ENCODE data around the gene SV2B.
"Not testable (repeated sequence)": the region's sequence is repeated elsewhere in the genome, so short reads cannot be mapped to it uniquely, and the experiment has no call there.

SV2B gene, protein sequence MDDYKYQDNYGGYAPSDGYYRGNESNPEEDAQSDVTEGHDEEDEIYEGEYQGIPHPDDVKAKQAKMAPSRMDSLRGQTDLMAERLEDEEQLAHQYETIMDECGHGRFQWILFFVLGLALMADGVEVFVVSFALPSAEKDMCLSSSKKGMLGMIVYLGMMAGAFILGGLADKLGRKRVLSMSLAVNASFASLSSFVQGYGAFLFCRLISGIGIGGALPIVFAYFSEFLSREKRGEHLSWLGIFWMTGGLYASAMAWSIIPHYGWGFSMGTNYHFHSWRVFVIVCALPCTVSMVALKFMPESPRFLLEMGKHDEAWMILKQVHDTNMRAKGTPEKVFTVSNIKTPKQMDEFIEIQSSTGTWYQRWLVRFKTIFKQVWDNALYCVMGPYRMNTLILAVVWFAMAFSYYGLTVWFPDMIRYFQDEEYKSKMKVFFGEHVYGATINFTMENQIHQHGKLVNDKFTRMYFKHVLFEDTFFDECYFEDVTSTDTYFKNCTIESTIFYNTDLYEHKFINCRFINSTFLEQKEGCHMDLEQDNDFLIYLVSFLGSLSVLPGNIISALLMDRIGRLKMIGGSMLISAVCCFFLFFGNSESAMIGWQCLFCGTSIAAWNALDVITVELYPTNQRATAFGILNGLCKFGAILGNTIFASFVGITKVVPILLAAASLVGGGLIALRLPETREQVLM

DNA sequence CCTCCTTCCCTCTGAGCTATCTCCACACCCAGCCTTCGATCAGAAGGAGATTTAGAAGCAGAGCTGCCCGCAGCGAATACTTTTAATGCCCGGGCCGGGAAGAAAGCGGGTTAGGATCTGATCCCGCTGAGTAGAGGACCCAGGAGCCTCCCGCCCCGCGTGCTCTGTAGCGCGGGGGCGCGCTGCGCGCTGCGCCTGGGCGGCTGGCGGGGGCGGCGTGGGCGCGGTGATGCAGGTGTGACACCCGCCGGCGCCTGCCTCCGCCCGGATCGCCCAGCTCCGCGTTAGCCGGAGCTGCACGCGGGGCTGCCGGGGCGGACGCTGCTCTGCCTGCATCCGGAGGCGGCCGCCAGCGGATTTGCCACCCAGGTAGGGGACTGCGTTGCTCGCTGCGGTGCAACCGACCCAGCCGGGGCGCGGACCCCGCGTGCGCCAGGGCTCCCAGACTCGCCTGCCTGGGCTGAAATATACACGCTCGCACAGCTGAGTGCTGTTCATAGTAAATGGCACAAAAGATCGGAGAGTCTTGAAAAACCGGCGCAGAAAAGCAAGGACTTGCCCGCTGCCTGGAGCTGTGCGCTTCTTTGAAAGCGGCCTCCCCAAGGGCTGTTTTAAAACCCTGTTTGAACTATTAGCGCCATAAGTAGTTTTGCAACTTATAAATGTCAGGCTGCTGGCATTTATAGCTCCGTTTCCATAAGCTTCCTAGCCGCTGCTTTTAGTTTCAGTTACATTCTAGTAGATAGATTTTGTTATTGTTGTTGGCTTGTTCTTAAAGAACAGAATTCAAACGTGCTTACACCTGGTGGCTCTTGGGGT is at the start of gene SV2B:
SV2B (plus strand) TSS at position 263 of the 819 bp plus-strand sequence. CDS start 126,007 bp downstream, outside the sequence.
- DNase-seq (ENCODE audit: low read depth in 2 of 2): peak in 1 of 2 donors; percentile 35

DNA sequence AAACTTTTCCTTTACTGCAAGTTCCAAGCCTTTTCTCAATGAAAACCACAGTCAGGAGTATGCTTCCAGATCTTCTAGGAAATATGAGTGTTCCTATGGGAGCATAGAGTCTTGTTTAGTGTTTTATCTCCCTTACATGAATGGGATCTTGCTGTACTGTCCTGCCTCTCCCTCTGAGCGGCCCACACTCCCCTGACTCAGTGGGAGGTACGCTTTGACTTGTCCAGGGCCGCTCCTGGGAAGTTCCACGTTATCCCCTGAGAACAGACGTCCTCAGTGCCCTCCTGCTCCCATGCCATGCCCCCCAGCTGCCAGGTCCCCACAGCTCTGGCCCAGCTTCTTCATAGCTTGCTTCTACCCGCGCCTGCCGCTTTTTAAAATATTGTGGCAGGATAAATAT is 48.8 kb upstream of the SV2B start:
- no peak for DNase-seq (ENCODE audit: low read depth in 2 of 2)

DNA sequence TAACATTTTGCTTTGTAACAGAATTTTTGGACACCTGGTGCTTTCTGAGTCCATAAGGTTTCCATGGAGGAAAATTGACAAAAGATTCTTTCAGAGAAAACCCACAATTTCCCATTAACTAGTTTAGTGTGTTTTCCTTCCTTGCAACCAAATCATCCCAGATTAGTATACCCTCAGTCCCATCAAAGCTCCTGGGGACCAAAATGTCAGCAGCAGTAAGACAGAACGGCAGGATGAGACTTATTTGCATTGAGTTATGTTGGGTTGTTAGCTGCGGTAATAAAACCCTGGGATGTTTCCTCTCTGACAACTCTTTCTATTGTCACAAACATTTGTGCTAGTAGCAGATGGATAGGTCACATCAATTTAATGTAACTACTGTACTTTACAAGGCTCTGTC is 45.2 kb upstream of the SV2B start:
- DNase-seq (ENCODE audit: low read depth in 2 of 2): no peak

DNA sequence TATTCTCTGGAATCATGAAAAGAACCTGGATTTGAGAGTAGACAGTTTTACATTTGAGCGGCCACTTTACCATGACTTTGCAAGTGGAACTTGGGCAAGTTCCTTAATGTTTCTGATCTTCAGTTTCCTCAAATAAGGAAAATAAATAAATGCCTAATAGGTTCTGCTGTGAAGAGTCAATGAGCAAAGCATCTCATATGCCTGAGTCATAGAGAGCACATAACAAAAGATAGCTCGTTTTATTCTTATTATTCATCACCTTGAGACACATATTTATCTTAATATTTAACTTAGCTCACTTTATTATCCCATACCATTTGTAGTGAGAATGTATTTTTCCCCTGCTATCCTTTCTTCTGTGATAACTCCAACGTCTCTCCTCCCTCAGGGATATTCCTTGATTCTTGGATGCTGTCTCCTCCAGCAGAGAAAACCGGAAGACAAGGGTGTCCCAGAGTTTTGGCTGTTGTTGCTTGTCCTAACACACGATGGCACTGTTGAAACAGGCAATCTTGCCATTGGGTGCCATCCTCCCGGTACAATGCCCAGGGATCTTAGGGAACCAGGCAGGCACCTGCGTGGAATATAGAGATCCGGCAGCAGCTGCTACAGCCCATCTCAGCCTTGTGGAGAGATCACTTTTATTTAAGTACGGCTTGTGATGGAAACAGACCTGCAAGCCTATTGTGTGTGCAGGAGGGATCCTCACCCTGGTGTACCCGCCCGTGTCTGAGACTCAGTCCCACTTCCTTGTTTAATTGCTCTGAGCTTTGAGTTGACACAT is 44.3 kb upstream of the SV2B start:
- no peak for DNase-seq (ENCODE audit: low read depth in 2 of 2)

DNA sequence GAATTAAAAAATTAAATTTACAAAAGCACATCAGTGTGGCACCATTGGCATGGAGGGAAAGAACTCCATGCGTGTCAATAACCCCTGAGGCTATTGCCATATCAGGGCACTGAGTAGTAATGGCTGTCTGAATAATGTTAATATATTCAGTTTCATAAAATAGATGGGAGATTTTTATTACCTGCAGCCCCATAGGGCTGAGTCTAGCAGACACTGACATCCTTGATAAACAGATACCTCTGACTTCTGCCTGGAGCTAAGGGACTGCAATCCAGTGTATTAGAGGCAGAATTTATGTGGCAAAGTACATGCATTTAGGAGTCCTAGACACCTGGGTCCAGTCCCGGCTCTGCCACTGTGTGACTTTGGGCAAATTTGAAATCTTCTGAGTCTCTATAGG is 38.8 kb upstream of the SV2B start:
- no peak for DNase-seq (ENCODE audit: low read depth in 2 of 2)

DNA sequence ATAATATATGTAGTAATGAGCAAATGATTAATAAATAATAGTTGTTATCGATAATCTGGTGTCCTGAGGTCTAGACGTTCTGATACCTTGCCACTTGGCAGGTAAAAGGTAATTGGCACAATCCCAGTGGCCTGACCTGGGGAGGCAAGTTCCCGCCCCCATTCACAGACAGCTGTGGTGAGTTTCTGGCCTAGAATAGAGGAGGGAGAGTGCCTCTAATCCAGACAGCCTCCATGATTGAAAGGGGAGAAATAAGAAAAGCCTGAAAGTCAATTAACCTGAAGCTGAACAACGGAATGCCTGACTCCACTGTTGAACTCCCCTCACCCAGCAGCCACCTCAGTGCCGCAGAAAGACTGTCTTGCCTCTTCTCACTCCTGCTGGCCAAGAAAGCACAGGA is 38.1 kb upstream of the SV2B start:
- DNase-seq (ENCODE audit: low read depth in 2 of 2): no peak

DNA sequence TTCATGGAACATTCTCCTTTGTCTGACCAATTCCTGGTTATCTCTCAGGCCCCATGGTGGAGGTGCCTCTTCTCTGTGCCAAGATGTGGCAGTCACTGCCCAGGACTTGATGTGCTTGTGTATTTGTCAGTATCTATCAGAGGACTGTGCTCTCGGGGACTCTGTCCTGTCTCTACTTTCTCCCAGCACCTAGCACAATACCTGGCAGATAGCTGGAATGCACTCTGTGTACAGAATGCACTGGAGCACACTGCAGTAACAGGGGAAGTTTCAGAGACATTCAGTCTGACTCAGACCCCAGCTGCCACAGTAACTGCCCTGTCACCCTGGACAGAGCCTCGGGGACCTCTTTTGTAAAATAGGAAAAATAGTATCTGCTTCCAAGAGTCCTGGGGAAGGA is 34.6 kb upstream of the SV2B start:
- no peak for DNase-seq (ENCODE audit: low read depth in 2 of 2)

DNA sequence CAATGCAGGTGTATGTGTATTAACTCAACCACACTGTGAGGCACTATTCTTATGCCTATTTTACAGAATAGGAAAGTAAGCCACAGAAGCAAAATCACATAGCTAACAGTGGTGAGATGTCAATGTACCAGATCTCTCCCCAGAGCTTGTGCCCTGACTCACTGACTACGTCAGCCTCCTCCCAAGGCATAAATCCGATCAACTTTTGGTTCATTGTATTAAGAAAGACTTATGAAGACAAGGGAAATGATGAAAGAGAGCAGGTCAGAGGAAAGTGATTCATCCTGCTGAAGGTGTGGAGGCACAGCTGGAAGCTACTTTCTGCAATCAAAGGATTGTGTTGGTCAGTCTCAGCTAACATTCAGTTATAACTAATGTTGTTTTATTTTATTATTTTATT is 33.0 kb upstream of the SV2B start:
- DNase-seq (ENCODE audit: low read depth in 2 of 2): no peak

DNA sequence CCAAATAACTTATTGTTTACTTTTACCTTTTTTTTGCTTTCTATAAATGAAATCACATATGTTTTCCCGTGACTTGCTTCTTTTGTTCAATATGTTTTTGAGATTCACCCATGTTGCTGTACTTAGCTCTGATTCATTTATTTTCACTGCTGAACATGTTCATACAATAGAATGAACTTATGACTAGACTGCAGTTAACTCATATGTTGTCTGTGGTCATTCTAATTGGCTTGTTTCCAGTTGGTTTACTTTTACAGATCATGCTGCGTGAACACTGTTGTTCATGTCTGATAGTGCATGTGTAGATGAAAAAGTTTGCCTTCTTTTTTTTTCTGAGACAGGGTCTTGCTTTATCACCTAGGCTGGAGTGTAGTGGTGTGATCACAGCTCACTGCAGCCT is 31.6 kb upstream of the SV2B start:
- no peak for DNase-seq (ENCODE audit: low read depth in 2 of 2)

DNA sequence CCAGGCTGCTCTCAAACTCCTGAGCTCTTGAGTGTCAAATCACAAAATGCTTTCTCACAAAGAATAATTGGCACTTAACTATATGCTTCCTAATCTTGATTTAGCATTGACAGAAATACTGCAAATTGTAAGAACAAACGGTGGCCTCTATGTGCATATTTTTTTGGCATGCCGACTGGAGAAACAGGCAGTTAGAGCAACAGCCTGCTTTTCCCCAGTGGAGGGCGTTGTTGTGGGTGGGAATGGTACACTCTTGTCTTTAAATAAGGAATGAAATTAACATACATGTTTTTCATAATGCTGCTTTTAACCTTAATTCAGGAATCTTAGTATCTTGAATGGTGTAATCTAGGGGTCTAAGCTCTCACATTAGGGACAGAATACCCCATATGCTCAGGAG is 31.1 kb upstream of the SV2B start:
- DNase-seq (ENCODE audit: low read depth in 2 of 2): no peak

DNA sequence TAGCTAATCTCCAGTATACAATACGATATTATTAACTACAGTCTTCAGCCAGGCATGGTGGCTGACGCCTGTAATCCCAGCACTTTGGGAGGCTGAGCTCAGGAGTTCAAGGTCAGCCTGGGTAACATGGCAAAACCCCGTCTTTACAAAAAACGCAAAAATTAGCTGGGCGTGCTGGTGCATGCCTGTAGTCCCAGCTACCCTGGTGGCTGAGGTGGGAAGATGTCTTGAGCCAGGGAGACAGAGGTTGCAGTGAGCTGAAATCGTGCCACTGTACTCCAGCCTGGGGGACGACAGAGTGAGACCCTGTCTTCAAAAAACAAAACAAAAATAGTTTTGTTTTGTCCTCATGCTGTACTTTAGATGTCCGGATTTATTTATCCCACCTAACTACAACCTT is 29.2 kb upstream of the SV2B start:
- DNase-seq (ENCODE audit: low read depth in 2 of 2): no peak

DNA sequence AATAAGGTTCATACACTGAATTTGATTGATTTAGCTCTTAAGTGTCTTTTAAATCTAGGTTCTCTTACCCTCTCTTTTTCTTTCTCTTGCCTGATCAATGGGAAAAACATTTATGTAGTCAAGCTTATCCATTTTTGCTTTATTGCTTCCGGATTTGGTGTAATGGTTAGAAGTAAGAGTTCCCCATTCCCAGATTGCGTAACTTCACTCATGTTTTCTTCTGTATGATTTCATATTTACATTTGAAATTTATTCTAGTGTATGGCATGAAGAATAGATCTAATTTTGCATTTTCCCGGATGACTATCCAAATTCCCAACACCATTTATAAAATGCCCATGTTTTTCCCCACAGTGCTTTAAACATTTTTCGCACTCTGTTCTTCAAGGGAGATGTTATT is 27.9 kb upstream of the SV2B start:
- no peak for DNase-seq (ENCODE audit: low read depth in 2 of 2)

DNA sequence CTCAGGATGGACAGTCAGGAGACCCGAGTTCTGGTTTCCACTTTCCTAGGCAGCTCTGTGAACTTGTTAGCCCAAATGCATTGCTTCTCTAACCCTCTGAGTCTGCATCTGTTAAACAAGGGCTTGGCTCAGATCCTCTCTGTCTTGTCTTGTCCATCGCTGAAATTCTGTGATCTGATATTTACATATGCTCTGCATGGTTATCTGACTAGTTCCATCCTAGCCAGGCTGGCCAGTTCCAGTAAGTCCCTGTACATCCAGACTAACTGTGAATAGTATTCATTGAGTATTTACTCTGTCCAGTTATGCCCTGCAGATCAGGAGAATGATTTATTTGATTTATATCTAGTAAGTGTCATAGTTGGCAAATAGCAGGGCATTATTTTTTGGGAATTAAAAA is 27.0 kb upstream of the SV2B start:
- no peak for DNase-seq (ENCODE audit: low read depth in 2 of 2)

DNA sequence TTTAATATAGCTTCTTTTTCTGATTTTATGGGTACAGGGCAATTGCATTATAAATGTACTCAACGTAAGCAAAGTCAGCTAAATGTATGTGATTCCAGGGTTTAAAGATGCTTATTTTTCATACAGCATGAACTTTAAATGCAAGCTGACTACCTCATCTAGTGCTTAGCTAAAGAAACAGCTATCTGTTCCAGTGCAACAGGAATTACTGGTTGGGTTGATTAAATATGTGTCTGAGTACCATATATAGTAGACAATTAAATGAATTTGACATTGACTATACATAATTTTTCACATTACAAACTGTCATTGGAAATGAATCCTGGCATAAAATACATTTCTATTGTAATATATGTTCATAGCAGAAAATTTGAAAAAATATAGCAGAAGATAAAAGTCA is 26.3 kb upstream of the SV2B start:
- no peak for DNase-seq (ENCODE audit: low read depth in 2 of 2)

DNA sequence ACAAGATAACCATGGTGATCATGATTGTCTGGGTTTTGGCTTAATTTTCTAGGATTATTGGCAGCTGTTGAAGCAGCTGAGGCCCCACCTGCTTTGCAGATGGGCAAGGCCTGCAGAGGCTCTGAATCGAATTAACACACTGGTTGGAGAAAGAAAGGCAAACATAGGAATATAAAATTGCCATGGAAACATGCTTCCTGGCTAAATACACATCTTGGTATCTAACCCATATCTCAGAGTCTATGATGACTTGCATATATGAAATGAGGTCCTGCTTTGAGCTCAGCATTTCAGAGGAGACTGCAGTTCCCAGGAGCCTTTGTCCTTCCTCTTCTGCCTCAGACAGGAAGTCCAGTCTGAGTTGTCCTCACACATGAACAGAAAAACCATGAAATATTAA is 24.3 kb upstream of the SV2B start:
- DNase-seq (ENCODE audit: low read depth in 2 of 2): no peak

DNA sequence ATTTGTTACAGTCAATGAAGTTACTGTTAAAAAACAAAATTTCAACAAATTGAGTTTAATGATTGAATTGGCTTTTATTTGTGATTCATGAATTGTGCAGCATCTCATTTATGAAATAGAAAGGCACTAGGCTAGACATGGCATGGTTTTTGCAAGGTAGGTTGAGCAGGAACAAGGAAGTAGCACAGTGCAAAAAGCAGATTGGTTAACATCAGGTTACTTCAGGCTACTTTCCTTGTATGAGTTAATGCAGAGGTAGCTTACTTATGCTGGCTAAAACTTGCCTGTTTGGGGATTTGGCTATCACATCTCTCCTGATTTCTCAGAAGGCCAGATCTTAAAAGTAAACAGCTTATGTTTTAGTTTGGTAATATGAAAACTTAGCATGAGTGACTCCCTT is 23.0 kb upstream of the SV2B start:
- DNase-seq (ENCODE audit: low read depth in 2 of 2): no peak

DNA sequence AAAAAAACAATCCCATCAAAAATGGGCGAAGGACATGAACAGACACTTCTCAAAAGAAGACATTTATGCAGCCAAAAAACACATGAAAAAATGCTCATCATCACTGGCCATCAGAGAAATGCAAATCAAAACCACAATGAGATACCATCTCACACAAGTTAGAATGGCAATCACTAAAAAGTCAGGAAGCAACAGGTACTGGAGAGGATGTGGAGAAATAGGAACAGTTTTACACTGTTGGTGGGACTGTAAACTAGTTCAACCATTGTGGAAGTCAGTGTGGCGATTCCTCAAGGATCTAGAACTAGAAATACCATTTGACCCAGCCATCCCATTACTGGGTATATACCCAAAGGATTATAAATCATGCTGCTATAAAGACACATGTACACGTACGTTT is 6.2 kb upstream of the SV2B start:
- not testable (repeated sequence) for DNase-seq (ENCODE audit: low read depth in 2 of 2)

DNA sequence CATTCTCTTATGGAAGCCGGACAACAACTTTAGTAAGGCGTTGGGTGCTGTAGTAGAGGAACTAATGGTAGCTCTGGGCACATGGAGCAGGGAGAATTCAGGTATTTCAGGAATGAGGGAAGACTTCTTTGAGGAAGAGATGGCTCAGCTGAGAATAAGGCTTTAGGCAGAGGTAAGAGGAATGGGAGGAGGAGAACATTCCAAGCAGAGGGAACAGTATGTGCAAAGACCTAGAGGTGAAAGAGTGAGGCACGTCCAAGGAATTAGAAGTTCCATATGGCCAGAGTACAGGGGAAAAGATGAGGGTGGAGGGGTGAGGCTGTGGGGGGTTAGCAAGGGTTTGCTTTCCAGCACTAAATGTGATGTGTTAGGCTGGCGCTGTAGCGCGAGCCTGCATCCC is 1.6 kb upstream of the SV2B start:
- no peak for DNase-seq (ENCODE audit: low read depth in 2 of 2)

DNA sequence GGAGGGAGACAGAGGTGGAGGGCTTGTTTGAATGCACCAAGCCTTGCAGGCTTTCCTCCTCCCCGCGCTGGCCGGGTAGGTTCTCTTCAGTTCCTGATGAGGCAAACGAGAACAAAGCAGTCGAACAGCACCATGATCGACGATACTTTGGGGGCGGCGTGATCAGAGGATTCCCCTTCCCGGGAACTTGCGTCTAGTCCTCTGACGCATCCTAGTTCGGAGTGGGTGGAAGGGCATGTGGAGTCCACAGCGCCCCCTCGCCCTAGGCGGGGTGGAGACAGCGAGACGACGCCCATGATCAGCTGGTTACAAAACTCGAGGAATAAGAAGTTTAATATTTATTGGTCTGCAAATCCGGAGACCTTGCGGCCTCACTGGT is 452 bp upstream of the SV2B start:
- DNase-seq (ENCODE audit: low read depth in 2 of 2): peak; percentile 33 to 36

DNA sequence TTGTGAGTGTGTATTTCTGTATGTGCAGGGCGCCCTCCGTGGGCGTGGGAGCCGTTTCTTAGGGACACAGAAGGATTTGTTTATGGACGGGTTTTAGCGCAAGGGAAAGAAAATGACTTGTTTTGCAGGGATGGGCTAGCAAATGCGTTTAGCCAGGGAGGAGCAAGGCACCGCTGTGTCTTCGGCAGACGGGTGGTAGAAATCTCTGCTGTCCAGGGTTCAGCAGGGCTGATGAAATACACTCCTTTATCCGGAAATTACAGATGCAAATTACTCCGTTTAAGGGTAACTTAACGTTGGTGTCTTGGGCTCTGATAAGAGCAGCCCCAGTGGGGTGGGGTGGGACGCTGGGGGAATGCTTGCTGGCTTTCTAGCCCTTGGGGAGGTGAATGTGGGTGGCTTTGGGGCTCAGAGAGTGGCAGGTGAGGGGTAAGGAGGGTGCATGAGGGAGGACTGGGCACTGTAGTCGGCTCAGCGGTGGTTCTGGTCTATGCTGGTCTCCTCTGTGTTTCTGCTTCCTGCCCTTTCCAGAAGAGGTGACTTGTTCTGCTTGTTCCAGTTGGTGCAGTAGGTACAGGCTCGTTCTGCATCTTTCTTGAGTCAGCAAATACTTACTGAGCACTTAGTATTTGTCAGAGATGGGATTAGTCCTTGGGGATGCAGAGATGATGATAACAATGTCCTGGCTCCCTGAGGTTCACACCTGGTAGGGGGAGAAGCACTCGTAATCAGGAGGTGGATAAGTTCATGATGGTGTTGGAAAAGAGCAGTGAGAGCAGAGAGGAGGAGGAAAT is 954 bp downstream of the SV2B start:
- no peak for DNase-seq (ENCODE audit: low read depth in 2 of 2)

DNA sequence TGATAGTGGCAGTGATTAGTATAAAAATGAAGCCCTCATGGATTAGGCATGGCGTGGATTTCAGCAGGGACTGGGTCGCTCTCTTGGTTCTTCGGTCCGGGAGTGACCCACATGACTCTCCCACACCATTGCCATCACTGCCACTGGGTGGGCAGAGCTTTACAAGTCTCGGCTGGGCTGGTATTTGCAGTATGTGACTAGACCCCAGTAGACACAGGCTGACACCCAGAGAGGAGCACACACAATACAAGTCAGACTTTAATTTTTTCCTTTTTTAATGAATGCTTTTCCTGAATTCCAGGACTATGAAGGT is 1.5 kb downstream of the SV2B start:
- DNase-seq (ENCODE audit: low read depth in 2 of 2): no peak

Measured in stimulated activated CD8-positive, alpha-beta memory T cell treated with anti-CD3 and anti-CD28 coated beads, Interleukin-15, amount 100 ng/mL, for 48 hours (primary cell).